HG02981 (cell line): ENCODE data around the gene EVC.

Experiments
- ATAC-seq: cut with Tn5 transposase; IDR thresholded peaks from one replicate; pipeline ENCODE4 v1.9.1; 2021; ENCODE audit warnings: mild to moderate bottlenecking, moderate library complexity; ENCODE audit not compliant: unreplicated experiment

Gene EVC

GRCh38 chr4:5753766-5754528 lies 42.9 kb downstream of the EVC start:
- ATAC-seq, result no peak

DNA sequence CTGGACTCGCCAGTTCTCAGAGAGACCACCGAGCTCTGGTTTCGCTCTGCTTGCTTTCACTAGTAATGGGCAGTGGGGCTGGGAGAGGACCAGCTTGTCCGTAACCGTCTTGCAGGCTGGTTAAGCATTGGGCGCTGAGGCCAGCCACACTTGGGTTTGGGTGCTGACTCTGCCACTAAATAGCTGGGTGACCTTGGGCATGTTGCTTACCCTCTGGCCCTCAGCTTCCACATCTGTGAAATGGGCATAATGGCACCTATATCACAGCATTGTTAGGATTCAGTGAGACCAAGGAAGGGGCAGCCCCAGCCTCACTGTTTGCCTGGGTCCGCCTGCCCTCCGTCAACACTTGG lies 43.5 kb downstream of the EVC start:
- no peak for ATAC-seq

- ATAC-seq, result no peak
These were observed 44.2 kb downstream of the EVC start for GRCh38 chr4:5755161-5755560.

GRCh38 chr4:5755679-5756078 lies 44.7 kb downstream of the EVC start:
- no peak for ATAC-seq

GRCh38 chr4:5756271-5756670 lies 45.3 kb downstream of the EVC start:
- no peak for ATAC-seq

GRCh38 chr4:5757091-5757490 lies 46.1 kb downstream of the EVC start:
- ATAC-seq, result no peak

DNA sequence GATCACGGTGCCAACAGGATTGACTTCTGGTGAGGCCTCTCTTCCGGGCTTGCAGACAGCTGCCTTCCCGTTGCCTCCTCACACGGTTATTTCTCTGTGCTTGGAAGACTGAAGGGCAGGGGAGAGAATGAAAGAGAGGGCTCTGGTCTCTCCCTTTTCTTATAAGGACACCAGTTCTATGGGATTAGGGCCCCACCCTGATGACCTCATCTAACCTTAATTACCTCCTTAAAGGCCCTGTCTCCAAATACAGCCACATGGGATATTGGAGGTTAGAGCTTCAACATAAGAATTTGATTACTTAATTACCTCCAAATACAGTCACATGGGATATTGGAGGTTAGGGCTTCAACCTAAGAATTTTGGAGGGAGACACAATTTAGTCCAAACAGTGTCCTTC lies 46.5 kb downstream of the EVC start:
- ATAC-seq, result no peak

DNA sequence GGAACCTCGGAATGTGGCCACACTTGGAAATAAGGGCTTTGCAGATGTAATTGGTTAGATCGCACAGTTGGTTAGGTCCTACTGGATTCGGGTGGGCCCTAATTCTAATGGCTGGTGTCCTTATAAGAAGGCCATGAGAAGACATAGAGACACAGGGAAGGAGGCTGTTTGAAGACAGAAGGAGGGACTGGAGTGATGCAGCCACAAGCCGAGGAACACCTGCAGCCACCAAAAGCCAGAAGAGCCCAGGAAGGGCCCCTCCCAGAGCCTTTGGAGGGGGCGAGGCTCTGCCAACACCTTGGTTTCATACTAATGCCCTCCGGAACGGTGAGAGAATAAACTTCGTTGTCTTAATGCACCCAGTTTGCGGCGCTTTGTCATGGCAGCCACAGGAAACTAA lies 47.0 kb downstream of the EVC start:
- ATAC-seq, result no peak

DNA sequence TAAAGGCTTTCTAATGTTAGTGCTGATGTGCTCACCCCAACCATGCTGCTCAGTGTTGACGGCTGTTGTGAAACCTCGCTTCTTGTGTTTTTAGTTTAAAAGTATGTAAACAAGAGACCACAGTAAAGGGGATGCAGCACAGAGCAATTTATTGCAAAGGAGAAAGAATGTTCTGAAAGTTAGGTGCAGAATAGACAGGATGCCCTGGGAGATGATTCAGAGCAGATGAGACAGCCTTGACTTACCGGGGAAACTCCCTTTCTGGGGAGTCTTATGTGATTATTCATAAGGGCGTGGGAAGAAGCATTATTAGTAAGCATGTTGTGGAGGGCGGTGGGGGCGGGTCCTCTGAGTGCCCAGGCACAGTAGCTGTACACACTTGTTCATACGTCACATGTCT lies 47.7 kb downstream of the EVC start:
- no peak for ATAC-seq

DNA sequence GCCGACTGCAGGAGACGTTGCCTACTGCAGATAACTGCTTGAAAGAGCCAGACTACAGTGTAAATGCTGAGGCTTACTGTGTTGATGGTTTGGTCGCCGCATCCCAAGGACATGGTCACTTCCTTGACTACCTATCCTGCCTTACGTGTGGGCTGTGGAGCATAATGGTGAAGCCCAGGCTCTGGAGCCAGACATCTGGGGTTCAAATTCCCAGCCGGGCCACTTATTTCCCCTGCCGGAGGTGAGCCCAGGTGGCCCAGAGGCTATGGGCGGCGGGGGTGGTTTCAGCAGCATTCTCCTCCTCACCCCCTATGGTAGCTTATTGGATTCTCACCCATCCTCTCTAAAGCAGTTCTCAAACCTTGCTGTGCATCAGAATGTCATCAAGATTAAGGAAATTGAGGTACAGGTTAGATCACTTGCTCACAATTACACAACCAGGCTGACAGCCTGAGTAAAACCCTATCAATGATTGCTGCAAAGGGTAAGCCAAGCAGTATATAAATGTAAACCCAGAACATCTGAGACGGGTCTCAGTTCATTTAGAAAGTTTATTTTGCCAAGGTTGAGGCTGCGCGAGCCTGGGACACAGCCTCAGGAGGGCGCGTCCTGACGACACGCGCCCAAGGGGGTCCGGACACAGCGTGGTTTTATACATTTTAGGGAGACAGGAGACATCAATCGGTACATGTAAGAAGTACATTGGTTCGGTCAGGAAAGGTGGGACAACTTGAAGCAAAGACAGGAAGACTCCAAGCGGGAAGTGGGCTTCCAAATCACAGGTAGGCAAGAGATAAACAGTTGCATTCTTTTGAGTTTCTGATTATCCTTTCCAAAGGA lies 48.5 kb downstream of the EVC start:
- no peak for ATAC-seq

GRCh38 chr4:5760246-5760645 lies 49.2 kb downstream of the EVC start:
- no peak for ATAC-seq

DNA sequence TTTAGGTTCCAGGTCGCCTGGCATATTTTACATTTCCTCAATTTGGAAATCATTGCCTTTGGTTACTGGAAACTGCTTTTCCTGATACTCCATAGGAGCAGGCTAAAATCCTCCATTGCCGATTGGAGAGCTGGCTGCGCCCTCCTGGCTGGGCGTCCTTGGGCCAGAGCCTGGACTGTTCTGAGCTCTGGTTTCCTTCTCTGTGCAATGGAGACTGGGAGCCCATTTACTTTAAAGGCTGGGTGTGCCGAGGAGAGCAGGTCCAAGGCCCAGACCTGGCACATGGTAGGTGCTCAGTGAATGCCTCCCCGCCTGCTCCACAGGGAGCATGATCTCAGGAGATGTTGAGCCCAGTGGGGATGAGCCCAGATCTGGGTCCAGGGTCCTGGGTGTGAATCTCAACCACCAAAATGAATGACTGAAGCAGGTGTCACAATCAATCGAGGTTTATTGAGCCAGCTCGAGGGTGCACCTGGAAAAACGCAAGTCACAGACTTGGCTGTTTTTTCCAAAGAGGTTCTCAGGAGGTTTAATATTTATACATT lies 50.0 kb downstream of the EVC start:
- no peak for ATAC-seq

DNA sequence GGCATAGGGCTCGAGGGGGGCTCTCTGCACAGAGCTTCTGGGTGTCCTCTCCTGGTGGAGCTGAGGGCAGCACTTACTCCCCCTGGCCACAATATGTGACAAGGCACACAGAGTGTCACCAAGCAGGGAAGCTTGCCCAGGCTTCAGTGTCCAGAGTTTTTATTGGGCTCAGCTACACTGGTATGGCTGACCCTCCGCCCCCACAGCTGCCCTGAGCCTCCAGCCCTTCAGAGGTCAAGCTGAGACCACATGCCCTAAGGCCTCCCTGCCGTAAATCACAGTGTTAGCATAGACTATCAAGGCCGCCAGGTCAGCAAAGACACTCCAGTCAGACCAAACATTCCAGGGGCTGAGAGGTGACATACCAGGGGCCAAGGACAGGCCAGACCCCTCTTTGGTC lies 59.0 kb downstream of the EVC start:
- ATAC-seq, result no peak

DNA sequence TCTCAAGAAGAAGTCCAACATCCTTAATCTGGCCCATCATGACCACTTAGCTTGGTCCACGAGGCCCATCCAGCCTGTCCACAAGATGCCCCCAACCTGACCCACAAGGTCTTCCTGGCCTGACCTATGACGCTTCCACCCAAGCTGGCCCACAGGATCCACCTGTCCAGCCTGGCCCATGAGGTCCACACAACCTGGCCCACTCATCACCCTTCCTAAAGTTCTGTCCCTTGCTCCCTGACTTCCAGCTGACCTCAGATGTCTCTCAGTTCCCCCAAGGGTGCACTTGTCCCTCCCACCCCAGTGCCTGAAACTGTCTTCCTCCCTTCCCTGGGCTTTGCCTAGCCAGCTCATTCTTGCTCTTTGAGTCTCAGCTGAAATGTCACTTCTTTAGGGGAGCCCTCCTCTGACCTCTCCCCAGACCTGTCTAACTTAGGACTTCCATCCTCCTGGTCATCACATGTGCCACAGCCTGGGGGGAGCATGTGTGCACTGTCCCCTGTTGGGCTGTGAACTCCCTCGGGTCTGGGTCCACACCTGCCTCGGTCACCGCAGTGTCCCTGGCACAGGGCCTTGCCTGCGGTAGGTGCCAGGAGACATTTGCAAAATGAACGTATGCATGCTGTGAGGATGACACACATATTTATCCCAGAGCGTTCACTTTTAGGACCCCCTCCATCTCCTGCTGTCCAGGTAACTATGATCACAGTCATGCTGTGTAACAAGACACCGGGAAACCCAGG lies 61.7 kb downstream of the EVC start:
- ATAC-seq, result no peak

- ATAC-seq, result no peak
These were observed 62.2 kb downstream of the EVC start for GRCh38 chr4:5773271-5773555.

DNA sequence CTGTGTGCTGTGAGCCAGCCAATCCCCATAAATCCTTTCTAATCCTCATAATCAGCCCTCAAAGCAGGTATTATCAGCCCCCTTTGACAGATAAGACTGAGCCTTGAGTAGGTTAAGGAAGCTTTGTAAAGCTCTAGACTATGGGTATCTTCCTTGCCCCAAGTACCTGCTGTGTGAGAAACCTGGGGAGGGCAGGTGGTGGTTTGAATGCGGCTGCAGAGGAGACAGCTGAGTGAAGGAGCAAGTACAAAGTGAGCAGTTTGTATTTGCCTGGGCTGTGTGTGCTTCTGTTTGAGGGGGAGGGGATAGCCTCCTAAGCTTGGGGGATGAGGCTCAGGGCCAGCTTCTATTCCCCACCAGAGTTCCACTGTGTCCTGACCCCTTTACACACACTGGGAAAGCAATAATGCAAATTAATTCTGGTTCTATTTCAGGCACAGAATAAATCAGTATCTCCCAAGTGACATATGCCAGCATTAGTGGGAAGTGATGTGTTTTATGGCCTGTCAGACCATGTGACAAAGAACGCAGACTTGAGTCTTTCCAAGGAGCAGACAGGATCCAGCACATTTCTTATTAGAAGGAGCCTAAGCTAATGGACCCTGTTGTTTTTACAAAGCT lies 63.5 kb downstream of the EVC start:
- ATAC-seq, result no peak

DNA sequence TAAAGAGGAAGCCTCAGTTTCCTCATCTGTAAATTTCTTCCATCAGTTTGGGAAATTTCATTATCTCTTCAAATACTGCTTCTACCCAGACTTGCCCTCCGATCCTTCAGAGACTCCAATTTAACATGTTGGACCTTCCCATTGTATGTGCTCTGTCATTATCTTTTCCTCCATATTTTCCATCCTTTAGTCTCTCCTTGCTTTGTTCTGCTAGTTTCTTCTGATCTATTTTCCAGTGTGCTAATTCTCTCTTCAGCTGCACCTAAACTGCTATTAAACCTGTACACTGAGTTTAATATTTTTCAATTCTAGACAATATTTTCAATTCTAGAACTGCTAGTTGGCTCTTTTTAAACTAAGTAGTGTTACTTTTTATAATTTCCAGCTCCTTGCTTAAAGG lies 65.5 kb downstream of the EVC start:
- ATAC-seq, result no peak

- ATAC-seq, result no peak
These were observed 70.0 kb downstream of the EVC start for GRCh38 chr4:5780831-5781480.

DNA sequence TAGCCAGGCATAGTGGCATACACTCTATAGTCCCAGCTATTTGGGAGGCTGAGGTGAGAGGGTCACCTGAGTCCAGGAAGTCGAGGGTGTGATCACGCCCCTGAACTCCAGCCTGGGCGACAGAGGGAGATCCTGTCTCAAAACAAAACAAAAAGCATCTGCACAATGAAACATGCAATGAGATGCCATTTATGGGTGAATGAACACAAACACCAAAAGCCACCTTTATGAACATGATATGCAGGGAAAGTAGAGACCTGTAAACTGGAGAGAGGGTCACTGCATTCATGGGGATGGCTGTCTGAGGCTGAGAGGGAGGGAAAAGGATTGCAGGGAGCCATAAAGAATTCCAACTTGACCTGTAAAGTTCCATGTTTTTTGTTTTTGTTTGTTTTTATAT lies 70.7 kb downstream of the EVC start:
- no peak for ATAC-seq

DNA sequence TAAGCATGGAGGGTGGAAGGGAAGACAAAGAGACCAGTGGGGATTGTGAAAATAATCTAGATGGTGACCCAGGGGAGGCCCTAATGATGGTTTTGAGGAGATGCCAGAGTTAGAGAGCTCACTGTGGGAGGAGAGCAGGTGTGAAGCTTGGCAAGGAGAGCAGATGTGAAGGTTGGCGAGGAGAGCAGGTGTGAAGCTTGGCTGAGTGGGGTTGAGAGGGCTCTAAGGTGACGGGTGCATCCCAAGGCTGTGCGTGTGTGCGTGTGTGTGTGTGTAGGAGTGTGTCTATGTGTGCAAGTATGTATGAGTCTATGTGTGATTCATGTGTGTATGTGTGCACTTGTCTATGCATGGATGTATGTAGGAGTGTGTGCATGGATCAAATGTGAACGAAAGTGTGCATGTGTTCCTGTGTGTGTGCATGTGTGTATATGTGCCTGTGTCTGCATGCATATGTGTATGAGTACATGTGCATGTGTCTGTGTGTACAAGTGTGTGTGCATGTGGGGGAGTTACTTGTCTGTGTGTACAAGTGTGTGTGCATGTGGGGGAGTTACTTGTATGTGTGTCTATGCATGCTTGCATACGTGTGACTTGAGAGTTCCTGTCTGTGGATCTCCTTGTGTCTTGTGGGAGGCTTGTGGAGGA lies 72.0 kb downstream of the EVC start:
- ATAC-seq, result no peak
